Measurements from ENCODE around the gene WNT1.

DNA sequence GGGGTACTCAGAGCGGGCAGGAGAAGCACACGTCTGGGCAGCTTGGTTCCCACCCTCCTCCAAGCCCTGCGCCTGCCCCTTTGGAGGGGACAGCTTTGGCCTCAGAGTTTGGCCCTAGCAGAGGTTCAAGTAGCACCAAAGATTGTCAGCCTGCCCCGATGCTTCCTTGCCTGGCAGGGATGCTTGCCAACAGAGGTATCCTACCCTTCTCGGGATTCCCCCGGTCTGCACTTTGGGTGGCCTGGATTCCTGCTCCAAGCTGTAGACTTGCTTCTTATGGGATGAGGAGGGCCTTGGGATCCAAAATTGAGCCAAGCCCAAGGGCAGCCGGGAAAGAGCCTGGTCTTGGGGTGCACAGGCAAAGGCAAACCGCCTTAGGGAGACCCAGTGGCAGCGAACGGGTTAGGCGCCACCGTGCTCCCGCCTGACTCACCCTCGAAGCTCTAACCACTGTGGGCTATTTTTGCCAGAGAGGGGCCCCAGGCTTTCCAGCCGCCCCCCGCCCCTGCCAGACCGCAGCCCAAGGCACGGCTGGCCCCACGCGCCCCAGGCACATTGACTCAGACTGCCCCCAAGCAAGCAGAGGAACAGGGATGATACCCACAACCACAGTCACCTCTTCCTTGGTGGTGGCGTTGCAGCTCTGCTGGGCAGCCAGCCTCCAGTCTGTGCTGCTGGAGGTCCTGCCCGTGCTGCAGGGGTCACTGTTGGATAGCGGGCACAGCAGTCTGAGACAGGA is 5.7 kb upstream of the WNT1 start:
- peak; percentile 33 for TF ChIP-seq CTCF (IDR thresholded peaks at IDR 0.05)
- TF ChIP-seq EZH2 (IDR thresholded peaks at IDR 0.05) = peak; percentile 54
- TF ChIP-seq EZH2phosphoT487 (IDR thresholded peaks at IDR 0.05) = peak; percentile 16
